Myocyte (in vitro differentiated cells): ENCODE measurements around the gene ZNF747. TPM values are rescaled to one million over a fixed set of nuclear protein-coding genes. Genes with fewer than 3 reads are reported as not detected.

Source experiments
- DNase-seq: peaks from one replicate; pipeline ENCODE4 v3.0.0-alpha.2; 2012; ENCODE audit warnings: low read depth
- polyA plus RNA-seq: library from polyadenylated mRNA; unstranded; fragments of >200 nt; gene quantifications from one replicate; pipeline ENCODE4 v1.2.1, GENCODE V29; 2012; ENCODE audit warnings: missing spikeins
- total RNA-seq: library from RNA; depleted of rRNA; stranded (reverse); fragments of >200 nt; gene quantifications from 2 replicates; pipeline ENCODE4 v1.2.3, GENCODE V29; 2014

ZNF747 gene
- 11.9 and 14.0 TPM in 2 replicates for total RNA-seq
- polyA plus RNA-seq, result 7.6 TPM

GRCh38 chr16:30534368-30535105 is at the start of gene ZNF747:
TSS of gene ZNF747 (minus strand) at chr16:30534858. CDS start at chr16:30534679, 179 bp downstream.
- peak; percentile 91 for DNase-seq

- no peak for DNase-seq
These were observed 48.1 kb upstream of the ZNF747 start for GRCh38 chr16:30582611-30583340.

GRCh38 chr16:30581457-30581856 is 46.8 kb upstream of the ZNF747 start:
- DNase-seq, result no peak

- DNase-seq, result no peak
These were observed 40.0 kb upstream of the ZNF747 start for GRCh38 chr16:30574678-30575077.

- DNase-seq, result peak; percentile 98
These were observed 37.0 kb upstream of the ZNF747 start, which contains the start of gene ZNF688 for GRCh38 chr16:30571445-30572322. TSS of gene ZNF688 (minus strand) at chr16:30571714. CDS start at chr16:30571629, 85 bp downstream.

- peak; percentile 42 for DNase-seq
These were observed 36.2 kb upstream of the ZNF747 start for GRCh38 chr16:30570636-30571444.

GRCh38 chr16:30569746-30570635 is 35.3 kb upstream of the ZNF747 start:
- DNase-seq, result no peak

GRCh38 chr16:30569281-30569680 is 34.6 kb upstream of the ZNF747 start:
- DNase-seq, result no peak

- peak; percentile 74 for DNase-seq
These were observed 33.5 kb upstream of the ZNF747 start for GRCh38 chr16:30567991-30568638.

GRCh38 chr16:30567160-30567990 is 32.7 kb upstream of the ZNF747 start:
- DNase-seq, result no peak

GRCh38 chr16:30566531-30566930 is 31.9 kb upstream of the ZNF747 start:
- DNase-seq, result no peak

GRCh38 chr16:30565984-30566383 is 31.3 kb upstream of the ZNF747 start:
- DNase-seq, result no peak

- DNase-seq, result no peak
These were observed 30.9 kb upstream of the ZNF747 start for GRCh38 chr16:30565526-30565925.

- no peak for DNase-seq
These were observed 27.4 kb upstream of the ZNF747 start for GRCh38 chr16:30562021-30562420.

- DNase-seq, result no peak
These were observed 26.6 kb upstream of the ZNF747 start for GRCh38 chr16:30561089-30561816.

GRCh38 chr16:30559690-30560089 is 25.0 kb upstream of the ZNF747 start:
- no peak for DNase-seq

- no peak for DNase-seq
These were observed 24.2 kb upstream of the ZNF747 start for GRCh38 chr16:30558789-30559377.
